ENCODE measurements around the gene POLR2I.

DNA sequence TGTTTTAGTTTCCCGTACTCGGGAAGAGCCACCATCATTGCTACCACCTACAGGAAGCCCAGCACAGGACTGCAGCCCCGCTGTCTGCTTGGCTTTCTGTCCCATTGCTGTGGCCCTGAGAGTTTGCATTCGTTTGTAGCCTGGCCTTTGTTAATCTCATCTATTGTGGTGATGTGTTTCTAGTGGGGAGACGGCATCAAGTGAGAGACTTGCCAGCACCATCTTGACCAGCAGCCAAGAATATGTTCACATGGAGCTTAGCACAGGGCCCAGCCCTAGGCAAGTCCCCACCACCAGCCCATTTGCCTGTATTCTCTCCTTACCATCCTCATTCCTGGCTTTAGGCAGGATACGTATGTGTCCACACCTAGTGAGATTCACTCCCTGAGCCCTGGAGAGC is 21.0 kb downstream of the POLR2I start:
- TF ChIP-seq, protein P1, sequence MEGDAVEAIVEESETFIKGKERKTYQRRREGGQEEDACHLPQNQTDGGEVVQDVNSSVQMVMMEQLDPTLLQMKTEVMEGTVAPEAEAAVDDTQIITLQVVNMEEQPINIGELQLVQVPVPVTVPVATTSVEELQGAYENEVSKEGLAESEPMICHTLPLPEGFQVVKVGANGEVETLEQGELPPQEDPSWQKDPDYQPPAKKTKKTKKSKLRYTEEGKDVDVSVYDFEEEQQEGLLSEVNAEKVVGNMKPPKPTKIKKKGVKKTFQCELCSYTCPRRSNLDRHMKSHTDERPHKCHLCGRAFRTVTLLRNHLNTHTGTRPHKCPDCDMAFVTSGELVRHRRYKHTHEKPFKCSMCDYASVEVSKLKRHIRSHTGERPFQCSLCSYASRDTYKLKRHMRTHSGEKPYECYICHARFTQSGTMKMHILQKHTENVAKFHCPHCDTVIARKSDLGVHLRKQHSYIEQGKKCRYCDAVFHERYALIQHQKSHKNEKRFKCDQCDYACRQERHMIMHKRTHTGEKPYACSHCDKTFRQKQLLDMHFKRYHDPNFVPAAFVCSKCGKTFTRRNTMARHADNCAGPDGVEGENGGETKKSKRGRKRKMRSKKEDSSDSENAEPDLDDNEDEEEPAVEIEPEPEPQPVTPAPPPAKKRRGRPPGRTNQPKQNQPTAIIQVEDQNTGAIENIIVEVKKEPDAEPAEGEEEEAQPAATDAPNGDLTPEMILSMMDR (IDR thresholded peaks at IDR 0.05; ENCODE audit: low read length), result no peak
- TF ChIP-seq EZH2 (optimal IDR thresholded peaks at IDR 0.05; ENCODE audit: low read depth, low read length) (no peak), EZH2phosphoT487 (IDR thresholded peaks at IDR 0.05; ENCODE audit: low read length) (no peak)
